Fibroblast of lung (primary cell): ENCODE data around the gene PPP1R2. TPM values are rescaled to one million over a fixed set of nuclear protein-coding genes. Genes with fewer than 3 reads are reported as not detected.
"Not testable (repeated sequence)": the region's sequence is repeated elsewhere in the genome, so short reads cannot be mapped to it uniquely, and the experiment has no call there.

Experiments used
- DNase-seq, 2 donors: peaks; one replicate each; pipeline versions ENCODE4 v3.0.0 to v3.0.0-alpha.2; 2010; ENCODE audit warnings: low read depth in 2 of 2
- H2AFZ ChIP-seq: 2 replicates; pipeline ENCODE4 v1.5.1; 2012; ENCODE audit warnings: low read length, control low read depth, inconsistent platforms
- H3K27ac ChIP-seq: 2 replicates; pipeline ENCODE4 v1.5.1; 2011; ENCODE audit warnings: low read length, control low read depth; ENCODE audit not compliant: insufficient read depth
- H3K27me3 ChIP-seq: 2 replicates; pipeline ENCODE4 v1.5.1; 2011; ENCODE audit warnings: mild to moderate bottlenecking, low read length; ENCODE audit not compliant: control insufficient read depth, insufficient read depth
- H3K36me3 ChIP-seq: 2 replicates; pipeline ENCODE4 v1.5.1; 2011; ENCODE audit warnings: low read length; ENCODE audit not compliant: control insufficient read depth, insufficient read depth
- H3K4me1 ChIP-seq: 2 replicates; pipeline ENCODE4 v1.5.1; 2011; ENCODE audit warnings: low read length; ENCODE audit not compliant: control insufficient read depth, insufficient read depth; ENCODE audit errors: extremely low read depth
- H3K4me2 ChIP-seq: 2 replicates; pipeline ENCODE4 v1.5.1; 2011; ENCODE audit warnings: low read length, control low read depth; ENCODE audit not compliant: insufficient read depth; ENCODE audit errors: extremely low read depth
- H3K4me3 ChIP-seq, 4 experiments: fragments of 200-600 bp in 1 of 4; sonication (generic) in 1 of 4; replicated peaks in 1 of 4; 2 replicates each; pipeline ENCODE4 v1.5.1; 2011 to 2016; ENCODE audit warnings: low read length in 4 of 4, low read depth in 3 of 4, mild to moderate bottlenecking in 3 of 4, control low read depth in 2 of 4, inconsistent platforms in 1 of 4, mixed read lengths in 1 of 4; ENCODE audit not compliant: insufficient read depth in 1 of 4; ENCODE audit errors: control extremely low read depth in 1 of 4
- H3K79me2 ChIP-seq: 2 replicates; pipeline ENCODE4 v1.5.1; 2012; ENCODE audit warnings: mild to moderate bottlenecking, low read length, inconsistent platforms; ENCODE audit not compliant: control insufficient read depth, insufficient read depth
- H3K9ac ChIP-seq: 2 replicates; pipeline ENCODE4 v1.5.1; 2011; ENCODE audit warnings: mild to moderate bottlenecking, low read length, control low read depth; ENCODE audit not compliant: insufficient read depth
- H3K9me3 ChIP-seq: 2 replicates; pipeline ENCODE4 v1.5.1; 2012; ENCODE audit warnings: low read depth, low read length; ENCODE audit not compliant: control insufficient read depth, insufficient read depth
- H4K20me1 ChIP-seq: 2 replicates; pipeline ENCODE4 v1.5.1; 2011; ENCODE audit warnings: low read length; ENCODE audit not compliant: control insufficient read depth, insufficient read depth; ENCODE audit errors: extremely low read depth
- EZH2 ChIP-seq: IDR thresholded peaks from 2 replicates; pipeline ENCODE4 v1.5.1; 2012; ENCODE audit warnings: low read length, control low read depth, mild to moderate bottlenecking; ENCODE audit errors: missing control alignments
- polyA plus RNA-seq, 2 donors: library from polyadenylated mRNA; depleted of rRNA in 1 of 2; stranded (reverse) in 1 of 2; unstranded in 1 of 2; fragments of >200 nt; gene quantifications; 2 replicates each; pipeline ENCODE4 v1.2.1, GENCODE V29; 2011 to 2012; ENCODE audit warnings: missing spikeins in 1 of 2
- total RNA-seq: library from RNA; depleted of rRNA; stranded (reverse); fragments of >200 nt; gene quantifications from 2 replicates; pipeline ENCODE4 v1.2.1, GENCODE V29; 2014
- TF ChIP-seq, protein P1 (sequence below), 2 donors: IDR thresholded peaks in 1 of 2; conservative IDR thresholded peaks in 1 of 2; 1 replicate in 1 of 2; 2 replicates in 1 of 2; pipeline ENCODE4 v1.5.1; 2011 to 2012; ENCODE audit warnings: low read length in 2 of 2, control low read depth in 1 of 2, inconsistent platforms in 1 of 2, low read depth in 1 of 2, mild to moderate bottlenecking in 1 of 2

Gene PPP1R2
- total and polyA plus RNA-seq, 2 donors (not counting 1 experiment from before 2014, with no cell fraction given) = 28.9 to 134 TPM

DNA sequence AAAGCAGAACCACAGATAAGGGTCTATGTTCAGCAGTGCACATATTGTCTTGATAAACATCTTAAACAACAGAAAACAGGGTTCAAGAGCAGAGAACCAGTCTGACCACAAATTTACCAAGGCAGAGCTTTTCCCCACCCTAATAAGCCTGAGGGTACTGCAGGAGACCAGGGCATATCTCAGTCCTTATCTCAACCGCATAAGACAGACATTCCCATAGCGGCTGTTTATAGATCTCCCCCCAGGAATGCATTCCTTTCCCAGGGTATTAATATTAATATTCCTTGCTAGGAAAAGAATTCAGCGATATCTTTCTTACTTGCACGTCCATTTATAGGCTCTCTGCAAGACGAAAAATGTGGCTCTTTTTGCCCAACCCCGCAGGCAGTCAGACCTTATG is 46.7 kb upstream of the PPP1R2 start:
- H4K20me1 ChIP-seq, H3K36me3 ChIP-seq, H3K4me2 ChIP-seq, H2AFZ ChIP-seq, H3K4me1 ChIP-seq, H3K9me3 ChIP-seq, DNase-seq, H3K79me2 ChIP-seq, H3K9ac ChIP-seq, H3K27me3 ChIP-seq, H3K4me3 ChIP-seq, H3K27ac ChIP-seq: not testable (repeated sequence)

GRCh38 chr3:195587824-195588223 is 44.7 kb upstream of the PPP1R2 start:
- DNase-seq = no peak
- TF ChIP-seq, protein P1, sequence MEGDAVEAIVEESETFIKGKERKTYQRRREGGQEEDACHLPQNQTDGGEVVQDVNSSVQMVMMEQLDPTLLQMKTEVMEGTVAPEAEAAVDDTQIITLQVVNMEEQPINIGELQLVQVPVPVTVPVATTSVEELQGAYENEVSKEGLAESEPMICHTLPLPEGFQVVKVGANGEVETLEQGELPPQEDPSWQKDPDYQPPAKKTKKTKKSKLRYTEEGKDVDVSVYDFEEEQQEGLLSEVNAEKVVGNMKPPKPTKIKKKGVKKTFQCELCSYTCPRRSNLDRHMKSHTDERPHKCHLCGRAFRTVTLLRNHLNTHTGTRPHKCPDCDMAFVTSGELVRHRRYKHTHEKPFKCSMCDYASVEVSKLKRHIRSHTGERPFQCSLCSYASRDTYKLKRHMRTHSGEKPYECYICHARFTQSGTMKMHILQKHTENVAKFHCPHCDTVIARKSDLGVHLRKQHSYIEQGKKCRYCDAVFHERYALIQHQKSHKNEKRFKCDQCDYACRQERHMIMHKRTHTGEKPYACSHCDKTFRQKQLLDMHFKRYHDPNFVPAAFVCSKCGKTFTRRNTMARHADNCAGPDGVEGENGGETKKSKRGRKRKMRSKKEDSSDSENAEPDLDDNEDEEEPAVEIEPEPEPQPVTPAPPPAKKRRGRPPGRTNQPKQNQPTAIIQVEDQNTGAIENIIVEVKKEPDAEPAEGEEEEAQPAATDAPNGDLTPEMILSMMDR (conservative IDR thresholded peaks at IDR 0.05 in 1 of 2, IDR thresholded peaks at IDR 0.05 in 1 of 2; ENCODE audit: low read depth in 1 of 2, low read length in 2 of 2) = no peak
- TF ChIP-seq EZH2 = no peak
- Histone ChIP-seq H2AFZ (no peak overlapping the region), H3K9ac (no peak overlapping the region), H3K9me3 (no peaks in the 10 kb centered on the region), H3K4me2 (no peak overlapping the region), H3K4me1 (no peaks in the 10 kb centered on the region), H3K4me3 (no peak overlapping the region), H3K36me3 (no peaks in the 10 kb centered on the region), H3K27ac (no peak overlapping the region), H4K20me1 (no peaks in the 10 kb centered on the region), H3K27me3 (peaks cover 5% of the 10 kb centered on the region), H3K79me2 (no peaks in the 10 kb centered on the region)

- H3K27ac ChIP-seq = no peak overlapping the region
- H2AFZ ChIP-seq = no peak overlapping the region
- no peaks in the 10 kb centered on the region for H3K9me3 ChIP-seq
- no peak overlapping the region for H3K4me3 ChIP-seq
- no peak for TF ChIP-seq EZH2
- TF ChIP-seq, protein P1 (conservative IDR thresholded peaks at IDR 0.05 in 1 of 2, IDR thresholded peaks at IDR 0.05 in 1 of 2; ENCODE audit: low read depth in 1 of 2, low read length in 2 of 2) = no peak
- no peak for DNase-seq
- peaks cover 5% of the 10 kb centered on the region for H3K27me3 ChIP-seq
- no peak overlapping the region for H3K9ac ChIP-seq
- H4K20me1 ChIP-seq = no peaks in the 10 kb centered on the region
- H3K79me2 ChIP-seq = no peaks in the 10 kb centered on the region
- no peaks in the 10 kb centered on the region for H3K36me3 ChIP-seq
- no peaks in the 10 kb centered on the region for H3K4me1 ChIP-seq
- H3K4me2 ChIP-seq = no peak overlapping the region
These were observed 44.3 kb upstream of the PPP1R2 start for GRCh38 chr3:195587406-195587805.
